ENCODE results near the gene PNCK. TPM values are rescaled to one million over a fixed set of nuclear protein-coding genes. Genes with fewer than 3 reads are reported as not detected.

PNCK gene
- total and polyA plus RNA-seq, 9 donors: 0.51 to 5.9 (median 1.3) TPM; not detected in 1

DNA sequence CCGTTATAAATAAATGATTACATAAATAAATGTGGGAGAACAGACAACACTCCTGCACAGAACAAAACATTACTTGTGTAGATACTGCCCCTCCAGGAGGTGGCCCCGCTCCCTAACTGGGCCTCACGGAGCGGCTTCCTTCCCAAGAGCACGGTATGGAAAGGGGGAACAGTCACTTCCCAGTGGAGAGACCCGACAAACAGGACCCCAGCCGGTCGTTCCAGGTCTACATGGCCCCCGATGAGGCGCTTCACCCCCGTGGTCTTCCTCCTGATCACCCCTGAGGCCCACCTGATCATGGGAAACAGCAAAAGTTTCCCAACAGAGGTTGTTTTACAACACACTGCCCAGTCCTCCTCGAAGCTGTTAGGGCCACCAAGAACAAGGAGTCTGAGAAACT lies 7.6 kb upstream of the PNCK start:
- H3K27ac ChIP-seq: no peak overlapping the region
- no peaks in the 10 kb centered on the region for H3K9me3 ChIP-seq
- no peak for TF ChIP-seq EP300 (IDR thresholded peaks at IDR 0.05)
- TF ChIP-seq POLR2A (IDR thresholded peaks at IDR 0.05): no peak
- TF ChIP-seq, protein P1, sequence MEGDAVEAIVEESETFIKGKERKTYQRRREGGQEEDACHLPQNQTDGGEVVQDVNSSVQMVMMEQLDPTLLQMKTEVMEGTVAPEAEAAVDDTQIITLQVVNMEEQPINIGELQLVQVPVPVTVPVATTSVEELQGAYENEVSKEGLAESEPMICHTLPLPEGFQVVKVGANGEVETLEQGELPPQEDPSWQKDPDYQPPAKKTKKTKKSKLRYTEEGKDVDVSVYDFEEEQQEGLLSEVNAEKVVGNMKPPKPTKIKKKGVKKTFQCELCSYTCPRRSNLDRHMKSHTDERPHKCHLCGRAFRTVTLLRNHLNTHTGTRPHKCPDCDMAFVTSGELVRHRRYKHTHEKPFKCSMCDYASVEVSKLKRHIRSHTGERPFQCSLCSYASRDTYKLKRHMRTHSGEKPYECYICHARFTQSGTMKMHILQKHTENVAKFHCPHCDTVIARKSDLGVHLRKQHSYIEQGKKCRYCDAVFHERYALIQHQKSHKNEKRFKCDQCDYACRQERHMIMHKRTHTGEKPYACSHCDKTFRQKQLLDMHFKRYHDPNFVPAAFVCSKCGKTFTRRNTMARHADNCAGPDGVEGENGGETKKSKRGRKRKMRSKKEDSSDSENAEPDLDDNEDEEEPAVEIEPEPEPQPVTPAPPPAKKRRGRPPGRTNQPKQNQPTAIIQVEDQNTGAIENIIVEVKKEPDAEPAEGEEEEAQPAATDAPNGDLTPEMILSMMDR (IDR thresholded peaks at IDR 0.05): no peak
- no peaks in the 10 kb centered on the region for H3K27me3 ChIP-seq
- H3K4me3 ChIP-seq: no peak overlapping the region
- no peaks in the 10 kb centered on the region for H3K36me3 ChIP-seq
- WGBS, 3 donors: 72 to 76% (median 75%) methylated on average over 12 of the region's 12 CpGs
- H3K4me1 ChIP-seq (ENCODE audit: insufficient read depth): no peaks in the 10 kb centered on the region
- intact Hi-C loops (cut with DNase I): no loop called here
- DNase-seq: peak in 1 of 5 donors; percentile 0

GRCh38 chrX:153674219-153674851 lies 722 bp upstream of the PNCK start:
- Histone ChIP-seq H3K4me3 (no peak overlapping the region), H3K4me1 (ENCODE audit: insufficient read depth) (no peaks in the 10 kb centered on the region), H3K9me3 (no peaks in the 10 kb centered on the region), H3K36me3 (no peaks in the 10 kb centered on the region), H3K27ac (no peak overlapping the region), H3K27me3 (no peaks in the 10 kb centered on the region)
- TF ChIP-seq, protein P1 (IDR thresholded peaks at IDR 0.05): no peak
- no peak for TF ChIP-seq EP300 (IDR thresholded peaks at IDR 0.05)
- no peak for TF ChIP-seq POLR2A (IDR thresholded peaks at IDR 0.05)
- WGBS, 3 donors: 78 to 84% (median 80%) methylated on average over 27 of the region's 27 CpGs
- intact Hi-C loops (cut with DNase I): no loop called here
- no peak for DNase-seq

GRCh38 chrX:153672531-153673427 lies 834 bp downstream of the PNCK start:
- H3K27ac ChIP-seq: no peak overlapping the region
- 44 to 66% (median 56%) methylated on average over 49 to 53 of the region's 53 CpGs for WGBS, 3 donors
- peak in 2 of 5 donors; percentile 39 to 50 for DNase-seq
- no peaks in the 10 kb centered on the region for H3K9me3 ChIP-seq
- H3K4me3 ChIP-seq: no peak overlapping the region
- H3K27me3 ChIP-seq: no peaks in the 10 kb centered on the region
- no peaks in the 10 kb centered on the region for H3K4me1 ChIP-seq (ENCODE audit: insufficient read depth)
- TF ChIP-seq EP300 (IDR thresholded peaks at IDR 0.05) (no peak), POLR2A (IDR thresholded peaks at IDR 0.05) (no peak)
- TF ChIP-seq, protein P1 (IDR thresholded peaks at IDR 0.05): no peak
- no peaks in the 10 kb centered on the region for H3K36me3 ChIP-seq
- intact Hi-C loops (cut with DNase I): no loop called here

DNA sequence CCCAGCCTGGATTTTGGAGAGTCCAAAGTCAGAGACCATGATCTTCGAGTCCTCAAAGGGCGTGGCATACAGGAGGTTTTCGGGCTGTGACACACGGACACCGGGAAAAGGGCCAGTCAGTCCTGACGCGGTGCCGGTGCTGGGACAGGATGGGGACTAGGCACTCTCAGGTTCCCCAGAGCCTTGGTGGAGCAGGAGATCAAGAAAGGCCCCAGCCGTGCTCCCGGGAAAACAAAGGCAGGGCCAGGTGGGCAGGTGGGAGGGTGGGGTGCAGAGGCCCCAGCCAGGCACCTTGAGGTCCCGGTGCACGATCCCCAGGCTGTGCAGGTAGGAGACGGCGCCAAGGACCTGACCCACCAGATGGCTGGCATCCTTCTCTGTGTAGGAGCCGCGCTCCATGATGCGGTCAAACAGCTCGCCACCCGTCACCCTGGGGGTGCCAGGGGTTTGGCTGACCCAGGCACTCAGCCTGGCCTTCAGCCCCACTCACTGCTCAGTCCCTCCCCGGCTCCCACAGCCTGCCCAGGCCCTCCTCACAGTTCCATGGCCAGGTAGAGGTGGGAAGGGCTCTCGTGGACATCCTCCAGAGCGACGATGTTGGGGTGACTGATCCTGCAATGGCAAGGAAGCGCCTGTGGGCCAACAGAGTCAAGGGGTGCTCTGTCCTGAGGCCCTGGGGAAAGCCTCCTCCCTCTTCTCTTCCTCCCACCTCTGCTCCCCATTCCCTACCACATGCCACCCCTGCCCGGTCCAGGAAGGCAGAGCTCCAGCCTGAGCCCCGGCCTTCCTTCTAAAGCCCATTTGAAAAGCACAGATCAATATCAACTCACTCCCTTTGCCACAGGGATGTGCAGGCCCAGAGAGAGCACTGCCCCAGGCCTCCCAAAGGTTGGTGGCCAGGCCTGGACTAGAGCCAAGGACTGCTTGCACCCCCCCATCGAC lies 1.8 kb downstream of the PNCK start:
- Histone ChIP-seq H3K9me3 (no peaks in the 10 kb centered on the region), H3K4me1 (ENCODE audit: insufficient read depth) (no peaks in the 10 kb centered on the region), H3K36me3 (no peaks in the 10 kb centered on the region), H3K27ac (no peak overlapping the region), H3K4me3 (no peak overlapping the region), H3K27me3 (no peaks in the 10 kb centered on the region)
- 87 to 90% (median 90%) methylated on average over 27 of the region's 27 CpGs for WGBS, 3 donors
- TF ChIP-seq, protein P1 (IDR thresholded peaks at IDR 0.05): no peak
- TF ChIP-seq EP300 (IDR thresholded peaks at IDR 0.05) (no peak), POLR2A (IDR thresholded peaks at IDR 0.05) (no peak)
- no peak for DNase-seq
- intact Hi-C loops (cut with DNase I): no loop called here
